GM19468 (cell line): ENCODE results near the gene GGT7.
"Not testable (repeated sequence)": the region's sequence is repeated elsewhere in the genome, so short reads cannot be mapped to it uniquely, and the experiment has no call there.

Experiments used
- ATAC-seq: cut with Tn5 transposase; IDR thresholded peaks from one replicate; pipeline ENCODE4 v1.9.1; 2021; ENCODE audit warnings: mild to moderate bottlenecking, moderate library complexity, moderate number of reproducible peaks; ENCODE audit not compliant: unreplicated experiment; ENCODE audit errors: extremely low read depth

Gene GGT7

DNA sequence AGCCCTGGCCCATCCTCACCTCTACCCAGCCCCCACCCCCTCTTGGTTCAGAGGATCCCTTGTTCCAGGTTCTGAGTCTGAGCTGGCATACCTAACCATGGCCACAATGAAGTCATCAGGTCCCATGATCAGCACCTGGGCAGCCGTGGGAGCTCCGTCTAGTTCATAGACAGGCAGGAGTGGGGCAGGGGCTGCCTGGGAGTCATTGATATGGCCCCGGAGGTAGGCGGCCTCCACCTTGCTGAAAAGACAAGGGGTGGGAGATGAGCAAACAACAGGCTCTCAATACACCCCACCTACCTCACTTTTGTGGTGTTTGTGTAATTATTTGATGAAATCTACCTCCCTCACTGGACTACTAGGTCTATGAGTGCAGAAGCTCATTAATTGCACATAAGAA, 20.4 kb downstream of the GGT7 start:
- ATAC-seq: no peak

DNA sequence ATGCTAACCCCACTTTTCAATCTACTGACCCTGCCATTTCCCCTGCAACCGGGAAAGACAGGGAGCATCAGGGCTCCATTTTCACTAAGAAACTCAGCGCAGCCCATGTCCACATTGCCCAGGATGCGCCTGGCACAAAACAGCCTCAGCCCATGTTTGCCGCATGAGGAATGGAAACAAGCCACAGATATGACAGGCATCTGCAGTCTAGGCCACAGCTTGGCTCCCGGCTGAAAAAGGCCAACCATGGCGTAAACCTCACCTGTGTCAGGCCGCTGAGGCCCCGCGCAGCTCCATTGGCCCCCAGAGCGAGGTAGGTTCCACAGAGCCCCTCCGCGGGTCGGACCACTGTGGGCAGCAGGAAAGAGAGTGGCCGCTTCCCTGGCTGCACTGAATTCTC, 21.7 kb downstream of the GGT7 start:
- ATAC-seq: no peak

DNA sequence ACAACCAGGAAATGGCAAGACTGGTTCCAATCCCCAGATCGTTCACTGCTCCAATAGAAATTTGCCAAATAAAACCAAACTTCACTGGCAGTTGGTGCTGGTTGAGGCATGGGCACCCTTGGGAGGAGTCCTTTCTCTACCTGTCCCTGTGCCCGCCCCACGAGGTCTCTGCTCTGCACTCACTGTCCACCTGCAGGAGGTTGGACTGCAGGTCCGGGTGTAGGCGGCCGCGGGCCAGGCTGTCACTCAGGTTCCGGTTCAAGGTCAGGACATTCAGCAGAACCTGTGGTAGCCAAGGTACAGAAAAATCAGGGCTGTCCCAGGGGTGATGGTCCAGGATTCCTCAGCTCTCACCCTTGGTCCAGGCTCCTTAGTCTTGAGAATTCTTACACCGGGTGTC, 22.9 kb downstream of the GGT7 start:
- ATAC-seq: no peak

DNA sequence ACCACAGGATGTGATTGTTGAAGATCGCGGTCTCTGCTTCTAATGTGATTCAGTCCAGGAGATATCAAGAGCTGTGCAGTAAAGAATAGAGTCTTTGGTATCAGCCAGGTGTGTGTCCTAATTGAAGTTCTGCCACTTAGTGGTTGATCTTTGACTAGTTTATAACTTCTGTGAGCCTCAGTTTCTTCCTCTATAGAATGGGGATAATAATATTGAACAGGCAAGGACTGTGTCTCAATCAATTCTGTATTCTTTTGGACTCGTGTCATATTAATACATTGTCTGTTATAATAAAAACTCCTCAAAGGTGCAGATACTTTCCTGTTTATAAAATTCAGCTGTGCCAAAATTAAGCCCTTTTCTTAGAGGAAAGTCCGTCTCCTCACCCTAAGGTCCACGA, 24.1 kb downstream of the GGT7 start:
- ATAC-seq: no peak

DNA sequence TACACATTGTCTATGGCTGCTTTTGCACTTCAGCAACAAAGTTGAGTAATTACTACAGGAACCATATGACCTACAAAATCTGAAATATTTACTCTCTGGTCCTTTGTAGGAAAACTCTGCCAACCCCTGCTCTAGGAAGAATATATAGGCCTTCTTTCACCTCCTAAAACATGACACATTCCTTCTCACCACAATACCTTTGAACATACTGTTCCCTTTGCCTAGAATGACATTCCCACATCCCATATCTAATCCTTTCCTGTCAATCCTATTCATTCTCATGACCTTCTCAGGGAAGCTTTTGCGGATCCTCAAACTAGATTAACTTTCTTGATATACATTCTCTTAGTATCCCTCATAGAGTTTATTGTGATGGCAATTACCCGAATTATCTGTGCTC, 29.2 kb downstream of the GGT7 start:
- no peak for ATAC-seq

DNA sequence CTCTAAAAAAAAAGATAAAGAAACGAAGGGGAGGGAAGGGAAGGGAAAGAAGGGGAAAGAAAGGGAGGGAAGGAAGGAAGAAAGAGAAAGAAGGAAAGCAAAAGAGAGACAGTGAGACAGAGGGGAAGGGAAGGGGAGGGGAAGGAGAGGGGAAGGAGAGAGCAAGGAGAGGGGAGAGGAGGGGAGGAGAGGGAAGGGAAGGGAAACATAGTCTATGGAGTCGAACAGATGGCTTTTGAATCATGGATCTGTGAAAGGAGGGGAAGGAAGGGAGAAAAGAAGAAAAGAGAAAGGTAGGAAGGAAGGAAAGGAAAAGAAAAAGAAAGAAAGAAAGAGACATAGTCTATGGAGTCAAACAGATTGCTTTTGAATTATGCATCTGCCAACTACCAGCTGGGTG, 30.5 kb downstream of the GGT7 start:
- no peak for ATAC-seq

DNA sequence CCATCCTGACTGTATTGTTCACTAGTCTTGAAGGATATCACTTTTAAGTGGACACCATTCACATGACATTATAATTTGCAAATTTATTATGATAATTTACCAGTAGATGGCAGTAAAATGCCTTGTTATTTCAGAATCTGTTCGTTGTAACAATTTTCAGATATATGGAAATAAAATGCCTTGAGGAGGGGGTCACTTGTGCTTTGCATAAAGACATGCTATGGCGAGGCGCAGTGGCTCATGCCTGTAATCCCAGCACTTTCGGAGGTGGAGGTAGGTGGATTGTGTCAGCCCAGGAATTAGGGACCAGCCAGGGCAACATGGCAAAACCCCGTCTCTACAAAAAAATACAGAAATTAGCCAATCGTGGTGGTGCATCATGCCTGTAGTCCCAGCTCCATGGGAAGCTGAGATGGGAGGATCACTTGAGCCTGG, 38.2 kb downstream of the GGT7 start:
- no peak for ATAC-seq

DNA sequence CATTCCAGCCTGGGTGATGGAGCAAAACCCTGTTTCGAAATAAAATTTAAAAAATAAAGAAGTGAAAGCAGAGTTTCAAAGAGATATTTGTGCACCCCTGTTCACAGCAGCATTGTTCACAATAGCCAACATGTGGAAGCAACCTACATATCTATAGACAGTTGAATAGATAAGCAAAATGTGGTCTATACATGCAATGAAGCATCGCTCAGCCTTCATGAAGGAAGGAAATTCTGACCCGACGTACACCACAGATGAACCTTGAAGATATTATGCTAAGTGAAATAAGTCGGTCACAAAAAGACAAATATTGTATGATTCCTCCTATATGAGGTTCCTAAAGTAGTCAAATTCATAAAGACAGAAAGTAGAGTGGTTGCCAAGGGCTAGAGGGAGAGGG, 40.7 kb downstream of the GGT7 start:
- ATAC-seq: no peak

DNA sequence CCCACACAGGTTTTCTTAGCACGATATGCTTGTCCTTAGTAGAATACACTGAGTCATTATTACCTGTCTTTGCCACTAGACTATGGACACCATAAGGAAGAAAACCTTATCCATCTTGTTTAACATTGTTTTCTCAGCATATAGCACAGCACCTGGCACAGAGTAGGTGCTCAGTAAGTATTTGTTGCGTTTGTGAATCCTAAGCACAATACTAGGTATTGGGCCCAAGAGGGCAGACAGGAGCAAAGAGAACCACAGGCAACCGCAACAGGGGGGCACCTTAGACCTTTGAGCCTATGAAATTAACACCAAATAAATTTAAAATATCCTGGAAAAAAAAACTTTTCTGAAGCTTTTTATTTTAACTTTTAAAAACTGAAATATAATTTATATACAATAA, 43.5 kb downstream of the GGT7 start:
- ATAC-seq: no peak

DNA sequence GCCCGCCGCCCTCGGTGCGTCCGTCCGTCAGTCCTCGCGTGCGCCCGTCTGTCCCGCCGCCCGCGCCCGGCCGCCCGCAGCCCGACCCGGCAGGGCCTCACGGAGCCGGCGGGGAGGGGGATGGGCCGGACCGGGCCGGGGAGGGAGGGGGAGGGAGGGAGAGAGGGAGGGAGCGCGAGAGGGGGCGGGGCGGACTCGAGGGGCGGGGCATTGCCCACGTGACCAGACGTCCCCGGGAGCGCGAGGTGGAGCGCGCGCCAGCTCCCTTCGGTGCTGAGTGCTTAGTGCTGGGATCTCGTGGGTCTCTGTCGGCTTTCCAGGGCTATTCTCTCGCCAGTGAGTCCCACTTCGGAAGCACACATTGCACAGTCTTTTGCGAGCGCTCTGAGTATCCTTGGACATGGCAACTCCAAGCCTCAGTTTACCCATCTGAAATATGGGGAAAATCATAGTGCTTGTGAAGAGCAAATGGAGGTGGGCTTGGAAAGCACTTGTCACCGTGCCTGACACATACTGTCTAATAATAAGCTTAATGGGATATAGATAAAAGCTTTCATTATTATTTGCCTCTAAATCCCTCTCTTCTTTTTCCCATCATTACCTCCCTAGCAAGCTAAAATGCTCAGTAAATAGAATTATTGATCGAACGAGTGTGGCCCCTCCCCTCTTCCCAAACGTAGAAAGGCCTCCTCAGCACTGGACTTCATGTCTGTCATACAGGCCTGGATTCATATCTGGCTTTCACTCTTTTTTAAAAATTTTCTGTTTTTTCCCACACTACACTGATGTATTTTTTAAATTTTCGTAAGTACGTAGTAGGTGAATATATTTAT, 46.9 kb downstream of the GGT7 start, which contains the start of gene NCOA6:
Gene NCOA6 (minus strand): TSS at position 122 of the 833 bp plus-strand sequence. CDS start 43,296 bp downstream, outside the sequence.
- ATAC-seq: no peak

DNA sequence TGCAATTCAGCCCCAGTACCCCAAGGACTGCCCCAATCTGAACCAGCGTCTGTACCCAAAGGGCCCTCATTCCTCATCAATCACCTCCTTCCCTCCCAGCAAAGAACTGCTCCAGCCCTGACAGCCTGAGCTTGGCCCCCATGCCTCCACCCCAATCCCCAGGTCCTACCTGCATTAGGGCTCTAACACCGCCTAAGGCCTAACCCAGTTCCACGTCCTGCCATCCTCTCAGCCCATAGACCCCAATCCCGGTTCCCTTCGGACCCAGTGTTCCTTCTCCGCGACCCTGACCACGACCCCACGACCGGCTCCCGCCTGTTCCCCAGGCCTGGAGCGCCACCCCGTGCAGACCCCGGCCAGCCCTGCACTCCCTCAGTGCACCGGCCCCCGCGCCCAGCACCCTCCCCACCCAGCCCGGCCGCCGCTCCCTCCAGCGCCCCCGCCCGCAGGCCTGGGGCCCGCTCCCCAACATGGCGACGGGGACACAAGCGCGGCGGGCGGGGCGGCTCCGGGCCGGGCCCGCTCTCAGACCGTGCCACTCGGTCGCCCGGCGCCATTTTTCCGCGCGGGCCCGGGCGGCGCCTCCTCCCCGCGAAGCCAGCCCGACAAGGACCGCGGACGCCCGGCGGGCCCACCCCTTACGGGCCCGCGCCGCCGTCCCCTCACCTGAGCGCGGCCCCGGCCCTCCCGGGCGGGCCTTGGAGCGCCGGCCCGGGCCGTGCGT, 47.7 kb downstream of the GGT7 start:
- no peak for ATAC-seq

DNA sequence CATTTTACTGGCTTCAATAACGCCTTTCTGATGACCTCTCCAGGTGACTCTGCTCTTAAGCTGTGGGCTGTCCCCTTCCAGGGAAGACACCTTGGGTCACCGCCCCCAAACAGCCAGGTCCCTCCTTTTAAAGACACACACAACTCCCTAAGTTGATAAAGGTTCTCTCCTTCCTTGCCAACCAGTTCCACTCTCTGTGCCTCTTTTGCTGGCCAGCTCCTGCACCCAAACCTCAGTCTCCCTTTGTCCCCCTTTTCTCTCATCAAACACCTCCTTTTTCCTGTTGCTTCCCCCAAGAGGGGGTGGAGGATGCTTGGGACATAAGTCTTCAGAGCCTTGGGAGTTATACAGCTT, 48.2 kb downstream of the GGT7 start:
- no peak for ATAC-seq

DNA sequence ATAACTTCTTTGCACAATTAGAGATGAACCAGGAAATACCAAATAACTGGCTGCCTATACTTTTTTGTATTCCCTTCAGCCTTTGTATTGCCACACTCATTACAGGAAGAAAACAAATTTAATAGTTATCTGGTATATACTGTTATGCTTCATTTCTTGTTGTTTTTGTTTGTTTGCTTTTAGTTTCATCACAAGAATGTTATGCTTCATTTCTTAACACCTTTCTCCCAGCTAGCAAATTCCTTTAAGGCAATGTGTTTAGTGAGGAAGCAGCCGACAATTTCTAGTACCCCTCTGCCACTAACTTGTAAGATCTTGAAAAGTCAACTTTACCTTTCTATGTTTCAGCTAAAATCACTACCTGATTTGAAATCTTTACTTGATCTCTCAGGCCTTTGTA, 48.6 kb downstream of the GGT7 start:
- no peak for ATAC-seq

DNA sequence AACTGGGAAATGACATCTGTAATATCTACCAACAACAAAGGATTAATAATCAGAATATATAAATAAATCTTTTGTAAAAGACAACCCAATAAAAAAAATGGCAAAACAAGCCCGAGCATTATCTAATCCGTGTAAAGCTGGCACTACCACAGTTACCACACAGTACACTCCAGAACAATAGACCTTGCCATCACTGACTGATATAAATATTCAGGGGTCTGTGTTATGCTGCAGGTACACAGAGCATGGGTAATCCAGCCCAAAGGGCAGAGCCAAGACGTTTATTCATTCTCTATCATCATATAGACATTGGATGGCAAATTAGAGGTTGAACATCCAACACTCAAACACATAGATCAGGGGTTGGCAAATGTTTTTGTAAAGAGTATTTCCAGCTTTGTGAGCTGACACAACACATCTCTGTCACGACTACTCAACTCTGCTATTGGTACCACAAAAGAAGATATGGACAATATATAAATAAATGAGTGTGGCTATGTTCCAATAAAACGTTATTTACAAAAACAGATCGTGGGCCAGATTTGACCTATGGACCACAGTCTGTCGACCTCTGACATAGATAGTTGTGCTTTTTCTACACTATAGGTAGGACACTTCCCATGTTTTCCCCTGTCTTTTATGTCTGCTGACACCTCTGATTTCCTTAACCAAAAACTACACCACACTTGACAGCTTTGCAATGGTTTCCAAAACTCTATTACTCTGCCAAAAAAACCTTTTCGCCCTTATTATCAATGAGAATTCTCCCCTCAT, 51.7 kb downstream of the GGT7 start:
- ATAC-seq: no peak

DNA sequence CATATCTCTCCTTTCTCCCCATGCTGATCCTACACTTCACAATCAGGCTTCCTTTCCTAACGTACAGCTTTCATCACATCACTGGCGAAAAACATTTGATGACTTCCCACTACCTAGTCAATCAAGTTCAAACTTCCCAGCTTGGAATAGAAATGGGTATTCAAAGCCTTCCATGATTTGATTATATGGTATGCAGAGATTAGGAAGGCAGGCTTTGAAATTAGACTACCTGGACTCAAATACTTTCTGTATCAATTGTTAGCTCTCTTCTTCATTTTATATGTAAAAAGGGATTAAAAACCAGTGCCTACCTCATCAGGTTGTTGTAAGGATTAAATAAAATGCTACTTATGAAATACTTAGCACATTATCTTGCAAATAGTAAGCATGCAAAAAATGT, 54.9 kb downstream of the GGT7 start:
- no peak for ATAC-seq

DNA sequence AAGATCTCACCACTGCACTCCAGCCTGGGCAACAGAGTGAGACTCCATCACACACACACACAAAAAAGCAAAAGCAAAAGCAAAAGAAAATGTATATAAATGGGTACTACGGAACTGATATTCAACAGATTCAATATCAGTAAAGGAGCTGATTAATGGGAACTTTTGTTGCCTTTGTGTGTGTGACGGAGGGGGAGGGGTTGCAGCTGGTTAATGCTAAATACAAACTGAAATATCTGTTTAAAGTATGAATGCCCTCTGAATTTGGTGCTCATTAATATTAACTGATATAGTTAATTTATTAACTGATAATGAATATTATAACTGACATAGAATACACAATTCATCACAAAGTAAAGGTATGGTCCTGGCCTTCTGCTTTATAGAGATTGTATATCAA, 55.6 kb downstream of the GGT7 start:
- ATAC-seq: no peak

DNA sequence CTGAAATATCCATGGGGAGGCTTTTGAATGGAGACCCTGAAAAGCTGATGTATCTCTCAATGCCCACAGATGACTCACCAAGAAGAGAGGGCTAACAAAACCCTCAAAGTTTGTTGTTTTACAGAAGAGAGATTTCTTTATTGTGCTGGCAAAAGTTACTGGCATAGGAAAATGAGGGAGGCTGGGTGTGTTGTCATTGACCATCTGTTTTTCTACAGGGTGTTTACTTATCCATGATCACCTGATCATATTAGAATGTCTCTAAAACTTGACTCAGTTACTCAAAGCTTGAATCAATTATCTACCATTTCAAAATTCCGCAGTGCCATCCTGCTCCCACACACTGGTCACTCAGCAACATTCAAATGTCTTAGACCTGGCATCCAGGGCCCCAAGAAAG, 57.0 kb downstream of the GGT7 start:
- ATAC-seq: no peak

DNA sequence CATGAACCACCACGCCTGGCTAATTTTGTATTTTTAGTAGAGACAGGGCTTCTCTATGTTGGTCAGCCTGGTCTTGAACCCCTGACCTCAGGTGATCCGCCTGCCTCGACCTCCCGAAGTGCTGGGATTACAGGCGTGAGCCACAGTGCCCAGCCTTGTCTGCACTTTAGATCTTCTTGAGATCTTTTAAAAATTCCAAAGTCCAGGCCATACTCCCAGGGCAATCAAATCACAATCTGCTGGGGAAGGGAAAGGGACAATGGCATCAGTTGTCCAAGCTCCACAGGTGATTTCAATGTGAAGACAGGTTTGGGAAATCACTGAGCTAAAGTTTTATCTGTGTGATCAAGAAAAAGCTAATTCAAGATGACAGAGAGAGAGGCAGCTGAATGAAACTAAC, 64.1 kb downstream of the GGT7 start:
- no peak for ATAC-seq

DNA sequence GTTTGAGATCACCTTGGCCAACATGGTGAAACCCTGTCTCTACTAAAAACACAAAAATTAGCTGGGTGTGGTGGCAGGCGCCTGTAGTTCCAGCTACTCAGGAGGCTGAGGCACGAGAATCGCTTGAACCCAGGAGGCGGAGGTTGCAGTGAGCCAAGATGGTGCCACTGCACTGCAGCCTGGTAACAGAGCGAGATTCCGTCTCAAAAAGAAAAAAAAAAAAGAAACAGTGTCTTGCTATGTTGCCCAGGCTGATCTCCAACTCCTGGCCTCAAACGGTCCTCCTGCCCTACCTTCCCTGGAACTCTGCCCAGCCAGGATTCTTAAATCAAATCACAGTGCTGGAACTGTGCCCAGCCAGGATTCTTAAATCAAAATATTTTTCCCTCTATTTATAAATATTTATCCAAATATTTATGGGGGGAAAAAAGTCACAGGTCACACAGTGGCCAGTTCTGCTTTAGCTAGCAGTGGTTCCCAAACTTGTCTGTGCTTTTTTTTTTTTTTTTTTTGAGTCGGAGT, 64.7 kb downstream of the GGT7 start:
- not testable (repeated sequence) for ATAC-seq

DNA sequence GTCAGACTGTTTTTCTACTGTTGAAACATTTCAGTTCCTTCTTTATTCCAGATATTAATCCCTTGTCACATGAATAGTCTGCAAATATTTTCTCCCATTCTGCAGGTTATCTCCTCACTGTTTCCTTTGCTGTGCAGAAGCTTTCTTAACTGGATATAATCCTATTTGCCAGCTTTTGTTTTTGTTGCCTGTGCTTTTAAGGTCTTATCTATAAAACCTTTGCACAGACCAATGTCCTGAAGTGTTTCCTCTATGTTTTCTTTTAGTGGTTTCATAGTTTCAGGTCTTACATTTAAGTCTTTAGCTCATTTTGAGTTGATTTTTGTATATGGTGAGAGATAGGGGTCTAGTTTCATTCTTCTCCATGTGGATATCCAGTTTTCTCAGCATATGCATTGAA, 66.4 kb downstream of the GGT7 start:
- ATAC-seq: no peak

DNA sequence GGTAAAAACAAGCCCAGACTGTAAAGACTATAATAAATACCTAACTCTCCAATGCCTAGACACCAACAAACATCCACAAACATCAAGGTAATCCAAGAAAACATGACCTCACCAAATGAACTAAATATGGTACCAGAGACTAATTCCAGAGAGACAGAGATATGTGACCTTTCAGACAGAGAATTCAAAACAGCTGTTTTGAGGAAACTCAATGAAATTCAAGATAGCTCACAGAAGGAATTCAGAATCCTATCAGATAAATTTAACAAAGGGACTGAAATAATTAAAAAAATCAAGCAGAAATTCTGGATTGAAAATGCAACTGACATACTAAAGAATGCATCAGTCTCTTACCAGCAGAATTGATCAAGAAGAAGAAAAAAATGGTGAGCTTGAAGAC, 73.8 kb downstream of the GGT7 start:
- no peak for ATAC-seq
